H9 (cell line): ENCODE measurements around the gene TRA2B. TPM values are rescaled to one million over a fixed set of nuclear protein-coding genes. Genes with fewer than 3 reads are reported as not detected.

ENCODE experiments used
- DNase-seq: peaks from one replicate; pipeline ENCODE4 v3.0.0-alpha.2; 2017
- H2AFZ ChIP-seq: one replicate; pipeline ENCODE4 v1.6.1; 2013; ENCODE audit warnings: mild to moderate bottlenecking, low read length, control low read depth, moderate library complexity
- H2AK5ac ChIP-seq: 2 replicates; pipeline ENCODE4 v1.6.1; 2013; ENCODE audit warnings: low read length, control low read depth, mixed read lengths; ENCODE audit not compliant: insufficient read length
- H2BK120ac ChIP-seq: one replicate; pipeline ENCODE4 v1.6.1; 2013; ENCODE audit warnings: low read depth, mild to moderate bottlenecking, low read length, control low read depth, inconsistent platforms; ENCODE audit not compliant: poor library complexity, severe bottlenecking
- H2BK12ac ChIP-seq: 2 replicates; pipeline ENCODE4 v1.6.1; 2013; ENCODE audit warnings: low read length, control low read depth, mixed read lengths, low read depth; ENCODE audit not compliant: insufficient read length
- H2BK15ac ChIP-seq: 2 replicates; pipeline ENCODE4 v1.6.1; 2013; ENCODE audit warnings: low read depth, low read length, control low read depth
- H2BK20ac ChIP-seq: one replicate; pipeline ENCODE4 v1.6.1; 2013; ENCODE audit warnings: low read depth, mild to moderate bottlenecking, low read length, control low read depth, inconsistent platforms; ENCODE audit not compliant: poor library complexity, severe bottlenecking
- H2BK5ac ChIP-seq: 2 replicates; pipeline ENCODE4 v1.6.1; 2013; ENCODE audit warnings: low read length, control low read depth, mixed read lengths; ENCODE audit not compliant: insufficient read length
- H3K14ac ChIP-seq: 2 replicates; pipeline ENCODE4 v1.6.1; 2013; ENCODE audit warnings: low read length, control low read depth; ENCODE audit not compliant: insufficient read depth
- H3K18ac ChIP-seq: 2 replicates; pipeline ENCODE4 v1.6.1; 2013; ENCODE audit warnings: low read depth, mild to moderate bottlenecking, mixed read lengths, low read length, control low read depth; ENCODE audit not compliant: insufficient read length
- H3K23ac ChIP-seq: 2 replicates; pipeline ENCODE4 v1.6.1; 2013; ENCODE audit warnings: low read length, control low read depth, mixed read lengths, low read depth; ENCODE audit not compliant: insufficient read length
- H3K23me2 ChIP-seq: 2 replicates; pipeline ENCODE4 v1.6.1; 2013; ENCODE audit warnings: low read depth, mild to moderate bottlenecking, mixed read lengths, low read length, control low read depth; ENCODE audit not compliant: insufficient read length, poor library complexity, severe bottlenecking
- H3K27ac ChIP-seq: 2 replicates; pipeline ENCODE4 v1.5.1; 2013; ENCODE audit warnings: low read length, control low read depth, mixed read lengths, low read depth; ENCODE audit not compliant: insufficient read length
- H3K27me3 ChIP-seq: 2 replicates; pipeline ENCODE4 v1.6.1; 2013; ENCODE audit warnings: low read length, control low read depth, inconsistent platforms; ENCODE audit not compliant: insufficient read depth
- H3K4ac ChIP-seq: 2 replicates; pipeline ENCODE4 v1.6.1; 2013; ENCODE audit warnings: low read depth, mild to moderate bottlenecking, control low read depth, inconsistent platforms, low read length, moderate library complexity
- H3K4me1 ChIP-seq: 2 replicates; pipeline ENCODE4 v1.6.1; 2013; ENCODE audit warnings: low read length, control low read depth, inconsistent platforms; ENCODE audit not compliant: insufficient read depth
- H3K4me2 ChIP-seq: 2 replicates; pipeline ENCODE4 v1.6.1; 2013; ENCODE audit warnings: low read length, control low read depth, mixed read lengths; ENCODE audit not compliant: insufficient read length, insufficient read depth
- H3K56ac ChIP-seq: 2 replicates; pipeline ENCODE4 v1.6.1; 2013; ENCODE audit warnings: low read depth, mild to moderate bottlenecking, mixed read lengths, low read length, control low read depth; ENCODE audit not compliant: insufficient read length
- H3K79me1 ChIP-seq: 2 replicates; pipeline ENCODE4 v1.6.1; 2013; ENCODE audit warnings: low read depth, mild to moderate bottlenecking, moderate library complexity, low read length, control low read depth, inconsistent platforms; ENCODE audit not compliant: insufficient read depth, poor library complexity, severe bottlenecking
- H3K79me2 ChIP-seq: 2 replicates; pipeline ENCODE4 v1.6.1; 2013; ENCODE audit warnings: low read length, control low read depth, inconsistent platforms; ENCODE audit not compliant: insufficient read depth
- H3K9ac ChIP-seq: 2 replicates; pipeline ENCODE4 v1.6.1; 2013; ENCODE audit warnings: low read length, control low read depth, mixed read lengths; ENCODE audit not compliant: insufficient read length; ENCODE audit errors: extremely low read depth
- H3K9me3 ChIP-seq: one replicate; pipeline ENCODE4 v1.6.1; 2013; ENCODE audit warnings: low read depth, low read length, inconsistent platforms; ENCODE audit not compliant: control insufficient read depth
- H3T11ph ChIP-seq: one replicate; pipeline ENCODE4 v1.6.1; 2013; ENCODE audit warnings: mild to moderate bottlenecking, low read length, control low read depth, inconsistent platforms
- H4K20me1 ChIP-seq: one replicate; pipeline ENCODE4 v1.6.1; 2013; ENCODE audit not compliant: control insufficient read depth, insufficient read length, insufficient read depth
- H4K5ac ChIP-seq: 2 replicates; pipeline ENCODE4 v1.6.1; 2013; ENCODE audit warnings: low read depth, mild to moderate bottlenecking, mixed read lengths, low read length, control low read depth; ENCODE audit not compliant: insufficient read length
- H4K8ac ChIP-seq: replicated peaks from 2 replicates; pipeline ENCODE4 v1.6.1; 2013; ENCODE audit warnings: low read length, control low read depth, mixed read lengths, low read depth; ENCODE audit not compliant: insufficient read length
- H4K91ac ChIP-seq: 2 replicates; pipeline ENCODE4 v1.6.1; 2013; ENCODE audit warnings: low read depth, mild to moderate bottlenecking, moderate library complexity, mixed read lengths, low read length, control low read depth; ENCODE audit not compliant: insufficient read length
- H3K27ac Mint-ChIP-seq, 3 experiments: 2 replicates in 2 of 3; 3 replicates in 1 of 3; pipeline ENCODE4 v1.8.0; 2020 to 2021; ENCODE audit warnings: mixed read lengths in 3 of 3, mild to moderate bottlenecking in 1 of 3, moderate library complexity in 1 of 3
- H3K27me3 Mint-ChIP-seq: 2 replicates; pipeline ENCODE4 v1.8.0; 2021; ENCODE audit warnings: low read depth, mild to moderate bottlenecking, moderate library complexity, mixed read lengths
- H3K36me3 Mint-ChIP-seq, 3 experiments: 2 replicates in 2 of 3; 3 replicates in 1 of 3; pipeline ENCODE4 v1.8.0; 2020 to 2021; ENCODE audit warnings: low read depth in 3 of 3, mixed read lengths in 3 of 3; ENCODE audit not compliant: insufficient read depth in 1 of 3
- H3K4me1 Mint-ChIP-seq, 2 experiments: 2 replicates each; pipeline ENCODE4 v1.8.0; 2020; ENCODE audit warnings: mixed read lengths in 2 of 2
- H3K4me3 Mint-ChIP-seq, 2 experiments: 2 replicates in 1 of 2; 3 replicates in 1 of 2; pipeline ENCODE4 v1.8.0; 2020 to 2021; ENCODE audit warnings: mild to moderate bottlenecking in 2 of 2, mixed read lengths in 2 of 2, moderate library complexity in 1 of 2
- H3K9me3 Mint-ChIP-seq, 2 experiments: 2 replicates in 1 of 2; 3 replicates in 1 of 2; pipeline ENCODE4 v1.8.0; 2020; ENCODE audit warnings: mild to moderate bottlenecking in 2 of 2, mixed read lengths in 2 of 2, moderate library complexity in 1 of 2
- WGBS: extraction: QIAGEN DNeasy Blood & Tissue Kit; methylation state at CpG from one replicate; pipeline ENCODE4 v1.1.7; 2013; ENCODE audit warnings: missing lambda C conversion rate, low lambda C conversion rate, mixed read lengths; ENCODE audit not compliant: insufficient read length; ENCODE audit errors: extremely low coverage; 5-methylcytosine and 5-hydroxymethylcytosine counted together
- total RNA-seq: library from RNA; stranded (reverse); gene quantifications from 2 replicates; pipeline ENCODE4 v1.2.1, GENCODE V29; 2021
- TF ChIP-seq, protein P1 (sequence below): fragments of 200-600 bp; sonication (generic); conservative IDR thresholded peaks from 3 replicates; pipeline ENCODE4 v1.8.0; 2021; ENCODE audit warnings: antibody characterized with exemption, mild to moderate bottlenecking

The TRA2B gene
- total RNA-seq, 1 experiment from 2014 or later, result 344 TPM

DNA sequence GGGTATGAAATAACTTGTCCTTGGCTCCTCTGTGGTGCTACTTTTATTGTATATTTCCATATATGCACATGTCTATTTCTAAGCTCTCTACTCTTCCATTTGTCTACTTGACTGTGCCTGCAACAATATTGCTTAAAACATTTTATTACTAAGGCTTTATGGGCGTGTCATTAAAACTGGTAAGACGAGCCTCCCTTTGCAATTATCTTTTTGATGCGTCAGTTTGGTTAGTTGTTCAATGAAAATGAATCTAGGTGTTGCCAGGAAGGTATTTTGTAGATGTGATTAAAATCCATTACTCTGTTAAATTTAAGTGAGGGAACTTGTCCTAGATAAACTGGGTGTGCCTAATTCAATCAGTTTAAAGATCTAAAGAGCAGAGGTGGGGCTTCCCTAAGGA, 12.9 kb upstream of the TRA2B start:
- H3K4me1 Mint-ChIP-seq, result peaks cover 4 to 9% of the 10 kb centered on the region in 2 experiments
- H3K9ac ChIP-seq, result no peak overlapping the region
- no peak overlapping the region for H4K91ac ChIP-seq
- no peaks in the 10 kb centered on the region; a peak in 1 of 5 replicates for H3K9me3 Mint-ChIP-seq
- no peak overlapping the region for H2AFZ ChIP-seq
- H3K4ac ChIP-seq, result no peak overlapping the region
- H3K79me1 ChIP-seq, result no peaks in the 10 kb centered on the region
- H3K23me2 ChIP-seq, result no peaks in the 10 kb centered on the region
- no peaks in the 10 kb centered on the region for H3K9me3 ChIP-seq
- no peak overlapping the region for H2BK120ac ChIP-seq
- TF ChIP-seq, protein P1, sequence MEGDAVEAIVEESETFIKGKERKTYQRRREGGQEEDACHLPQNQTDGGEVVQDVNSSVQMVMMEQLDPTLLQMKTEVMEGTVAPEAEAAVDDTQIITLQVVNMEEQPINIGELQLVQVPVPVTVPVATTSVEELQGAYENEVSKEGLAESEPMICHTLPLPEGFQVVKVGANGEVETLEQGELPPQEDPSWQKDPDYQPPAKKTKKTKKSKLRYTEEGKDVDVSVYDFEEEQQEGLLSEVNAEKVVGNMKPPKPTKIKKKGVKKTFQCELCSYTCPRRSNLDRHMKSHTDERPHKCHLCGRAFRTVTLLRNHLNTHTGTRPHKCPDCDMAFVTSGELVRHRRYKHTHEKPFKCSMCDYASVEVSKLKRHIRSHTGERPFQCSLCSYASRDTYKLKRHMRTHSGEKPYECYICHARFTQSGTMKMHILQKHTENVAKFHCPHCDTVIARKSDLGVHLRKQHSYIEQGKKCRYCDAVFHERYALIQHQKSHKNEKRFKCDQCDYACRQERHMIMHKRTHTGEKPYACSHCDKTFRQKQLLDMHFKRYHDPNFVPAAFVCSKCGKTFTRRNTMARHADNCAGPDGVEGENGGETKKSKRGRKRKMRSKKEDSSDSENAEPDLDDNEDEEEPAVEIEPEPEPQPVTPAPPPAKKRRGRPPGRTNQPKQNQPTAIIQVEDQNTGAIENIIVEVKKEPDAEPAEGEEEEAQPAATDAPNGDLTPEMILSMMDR, result no peak
- H3K27me3 Mint-ChIP-seq, result peaks cover 1% of the 10 kb centered on the region
- H2BK15ac ChIP-seq, result no peak overlapping the region
- no peak overlapping the region for H3K27ac ChIP-seq
- no peak overlapping the region for H3K4me2 ChIP-seq
- no peak overlapping the region for H2BK20ac ChIP-seq
- H2BK12ac ChIP-seq, result no peak overlapping the region
- H4K8ac ChIP-seq, result no peak overlapping the region
- H3K27ac Mint-ChIP-seq, result no peak overlapping the region
- H2AK5ac ChIP-seq, result no peak overlapping the region
- H3K14ac ChIP-seq, result no peak overlapping the region
- H3K23ac ChIP-seq, result no peak overlapping the region
- H3K27me3 ChIP-seq, result no peaks in the 10 kb centered on the region
- DNase-seq, result no peak
- H2BK5ac ChIP-seq, result no peak overlapping the region
- H3K4me3 Mint-ChIP-seq, result no peak overlapping the region
- no peaks in the 10 kb centered on the region; a peak in 2 of 7 replicates for H3K36me3 Mint-ChIP-seq
- no peak overlapping the region for H3K56ac ChIP-seq
- no peaks in the 10 kb centered on the region for H3K4me1 ChIP-seq
- no peaks in the 10 kb centered on the region for H3K79me2 ChIP-seq
- WGBS, result no CpG with 5 or more reads among the region's 3 CpGs
- no peak overlapping the region for H4K5ac ChIP-seq
- no peak overlapping the region for H3K18ac ChIP-seq
- no peak overlapping the region for H3T11ph ChIP-seq
- H4K20me1 ChIP-seq, result no peaks in the 10 kb centered on the region
